ENCODE measurements around the gene SYT15.

SYT15 gene

DNA sequence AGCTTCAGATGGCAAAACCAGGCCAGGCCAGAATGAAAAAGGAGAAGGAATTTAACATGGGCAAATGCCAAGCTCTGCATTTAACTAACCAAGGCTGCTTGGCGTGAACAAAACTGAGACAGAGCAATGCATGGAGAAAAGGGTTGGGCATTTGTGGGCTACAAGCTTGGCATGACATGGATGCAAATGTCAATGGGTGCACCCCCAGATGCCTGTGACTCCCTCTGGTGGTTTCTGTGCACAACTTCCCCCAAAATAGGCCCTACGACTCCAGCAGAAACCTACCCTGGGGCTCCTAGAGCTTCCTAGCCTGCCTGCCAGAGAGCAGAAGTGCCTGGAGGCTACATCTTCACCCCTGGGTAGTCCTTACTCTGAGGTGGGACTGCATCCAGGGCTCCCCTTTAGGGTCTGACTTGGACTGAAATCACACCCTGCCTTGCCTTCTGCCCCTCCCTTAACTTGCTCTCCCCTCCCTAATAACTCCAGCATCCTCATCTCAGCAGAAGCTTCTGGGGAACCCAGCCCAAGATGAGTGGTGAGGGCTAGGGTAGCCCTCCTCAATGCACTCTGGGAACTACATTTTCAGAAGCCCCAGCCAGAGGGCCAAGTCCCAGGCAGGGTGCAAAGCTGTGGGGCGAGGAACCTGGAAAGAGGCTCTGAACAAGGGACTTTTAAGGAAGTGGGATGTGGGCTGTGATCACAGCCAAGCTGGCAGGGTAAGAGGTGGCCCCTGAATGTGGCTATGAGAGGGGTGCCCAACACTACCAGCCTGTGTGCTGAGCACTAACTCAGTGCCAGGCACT is 33.7 kb upstream of the SYT15 start:
- no peak for DNase-seq (ENCODE audit: low read depth)

DNA sequence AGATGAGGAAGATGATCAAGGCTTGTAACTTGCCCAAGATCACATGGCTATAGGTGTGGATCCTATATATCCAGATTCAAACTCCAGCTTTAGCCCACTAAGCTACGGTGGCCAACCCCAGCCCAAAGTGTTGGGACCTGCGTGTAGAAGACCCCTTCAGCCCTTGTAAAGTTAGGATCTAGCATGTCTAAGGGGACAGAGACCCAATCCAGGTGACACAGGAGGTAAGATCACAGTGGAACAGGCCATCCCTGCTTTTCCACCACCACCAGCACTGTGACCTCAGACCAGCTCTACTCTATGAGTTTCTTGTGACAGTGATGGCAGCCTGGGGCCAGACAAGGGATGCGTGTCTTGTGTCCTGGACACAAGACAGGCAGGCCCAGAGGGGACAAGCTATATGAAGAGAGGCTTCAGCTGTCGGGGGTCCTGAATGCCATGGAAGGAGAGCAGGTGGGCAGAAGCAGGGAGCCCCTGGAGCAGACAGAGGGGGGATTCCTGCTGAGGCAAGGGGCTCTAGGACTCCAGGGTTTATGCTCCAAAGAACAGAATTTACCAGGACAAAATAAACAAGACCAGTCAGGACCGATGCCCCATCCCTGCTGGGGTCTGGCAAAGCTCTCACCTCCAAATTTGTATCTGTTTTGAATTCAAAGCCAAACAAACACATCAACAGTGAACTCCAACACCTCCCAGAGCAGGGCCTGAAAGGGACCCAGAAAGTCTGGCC is 32.9 kb upstream of the SYT15 start:
- no peak for DNase-seq (ENCODE audit: low read depth)

DNA sequence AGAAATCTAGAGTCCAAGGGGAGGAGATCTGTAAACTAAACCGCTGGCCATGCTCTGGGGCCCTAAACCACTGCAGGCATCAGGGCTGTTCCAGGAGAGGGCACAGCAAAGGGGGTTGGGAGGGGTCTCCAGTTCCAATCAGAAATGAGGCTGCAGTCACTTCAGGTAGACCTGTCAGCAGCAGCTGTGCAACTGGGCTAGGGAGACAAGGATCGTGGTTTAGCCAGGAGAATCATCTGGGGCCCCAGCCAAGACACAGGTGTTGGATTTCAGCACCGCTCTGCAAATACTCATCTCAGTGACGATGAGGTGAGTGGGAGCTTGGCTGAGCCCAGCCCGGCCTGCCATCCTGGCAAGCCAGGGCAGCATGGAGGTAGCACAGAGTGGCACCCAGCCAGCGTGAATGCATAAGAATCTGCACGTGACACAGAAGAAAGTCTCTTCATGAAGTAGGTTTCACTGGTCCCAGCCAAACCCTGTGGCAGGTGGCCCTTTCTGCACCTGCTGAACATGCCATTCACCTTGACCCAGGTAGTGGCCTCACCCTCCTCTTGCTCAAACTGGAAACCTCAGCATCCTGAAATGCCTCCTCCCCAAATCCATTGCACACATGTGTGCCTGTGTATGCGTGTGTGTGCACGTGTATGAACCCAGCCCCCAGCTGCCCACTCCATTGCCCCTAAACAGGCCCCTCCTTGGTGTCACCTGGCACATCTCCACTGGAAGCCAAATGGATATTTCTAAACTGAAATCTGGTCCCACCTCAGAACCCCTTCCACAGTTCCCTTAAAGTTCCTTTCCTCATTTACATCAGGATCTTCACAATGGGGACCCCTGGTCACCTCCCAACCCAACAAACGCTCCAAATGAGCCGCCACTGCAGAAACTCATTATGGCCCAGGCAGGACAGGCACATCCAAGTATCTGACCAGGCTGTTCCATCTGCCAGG is 32.1 kb upstream of the SYT15 start:
- DNase-seq (ENCODE audit: low read depth): no peak

DNA sequence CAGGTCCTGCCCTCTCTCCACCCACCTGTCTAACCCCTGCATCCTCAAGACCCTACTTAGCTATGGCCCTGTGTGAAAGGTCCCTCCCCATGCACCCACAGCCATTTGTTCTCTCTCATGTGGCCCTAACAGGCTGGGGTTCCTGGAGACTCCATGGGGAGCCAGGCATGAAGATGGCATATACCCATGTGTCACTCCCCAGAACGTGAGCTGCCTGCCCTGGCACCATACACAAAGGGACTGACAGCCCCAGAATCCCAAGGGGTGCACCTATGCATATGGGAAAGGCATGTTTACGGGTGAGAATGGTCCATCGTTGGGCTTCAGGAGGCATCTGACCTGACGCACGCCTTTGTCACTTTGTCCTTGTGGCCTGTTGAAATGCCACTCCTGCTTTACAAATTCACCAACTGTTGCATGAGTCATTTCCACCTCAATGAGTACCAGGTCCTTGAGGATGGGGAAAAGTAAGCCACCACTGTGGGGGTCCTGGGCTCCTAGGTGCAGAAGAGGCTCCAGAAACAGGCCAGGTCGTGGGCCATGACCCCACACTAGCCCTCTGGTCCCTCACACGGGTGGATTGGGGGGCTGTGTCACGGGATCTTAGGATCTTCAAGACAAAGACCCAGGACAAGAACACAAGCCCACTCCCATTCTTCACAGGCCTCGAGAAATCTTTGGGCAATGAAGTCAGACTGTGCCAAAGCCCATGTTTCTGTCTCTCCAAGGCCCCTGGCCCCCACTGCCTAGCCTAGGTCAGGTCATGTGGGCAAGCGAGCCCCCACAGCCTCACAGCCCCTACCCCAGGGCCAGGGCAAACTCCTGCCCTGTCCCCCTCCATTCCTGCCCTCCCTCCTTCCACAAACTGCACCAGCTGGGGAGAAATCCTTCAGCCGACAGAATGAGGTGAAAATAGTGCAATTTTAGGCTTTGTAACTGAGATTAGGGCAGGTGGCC is 31.1 kb upstream of the SYT15 start:
- no peak for DNase-seq (ENCODE audit: low read depth)

DNA sequence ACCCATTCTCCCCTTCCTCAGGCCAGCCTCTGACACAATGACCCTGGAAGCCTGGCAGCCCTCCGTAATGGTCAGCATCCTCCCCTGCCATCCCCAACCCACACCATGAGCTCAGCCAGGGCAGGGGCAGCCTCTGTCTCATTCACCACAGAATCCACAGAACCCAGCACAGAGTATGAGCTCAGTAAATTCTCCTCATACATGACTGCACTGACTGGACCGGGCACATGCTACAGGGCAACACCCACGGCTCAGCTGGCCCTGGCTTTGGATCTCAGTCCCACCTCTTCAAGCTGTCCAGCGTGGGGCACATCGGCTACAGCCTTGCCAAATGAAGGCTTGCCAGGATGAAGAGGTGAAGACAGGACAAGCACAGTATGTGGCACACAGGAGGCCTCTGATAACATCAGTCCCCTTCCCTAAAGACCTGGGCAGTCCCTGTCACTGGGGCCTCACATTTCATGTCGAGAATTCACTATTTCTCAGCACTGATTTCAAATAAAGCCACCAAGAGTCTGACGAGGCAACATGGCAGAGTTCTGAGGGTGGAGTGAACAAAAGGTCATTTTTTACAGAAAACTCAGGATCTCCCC is 30.3 kb upstream of the SYT15 start:
- no peak for DNase-seq (ENCODE audit: low read depth)

DNA sequence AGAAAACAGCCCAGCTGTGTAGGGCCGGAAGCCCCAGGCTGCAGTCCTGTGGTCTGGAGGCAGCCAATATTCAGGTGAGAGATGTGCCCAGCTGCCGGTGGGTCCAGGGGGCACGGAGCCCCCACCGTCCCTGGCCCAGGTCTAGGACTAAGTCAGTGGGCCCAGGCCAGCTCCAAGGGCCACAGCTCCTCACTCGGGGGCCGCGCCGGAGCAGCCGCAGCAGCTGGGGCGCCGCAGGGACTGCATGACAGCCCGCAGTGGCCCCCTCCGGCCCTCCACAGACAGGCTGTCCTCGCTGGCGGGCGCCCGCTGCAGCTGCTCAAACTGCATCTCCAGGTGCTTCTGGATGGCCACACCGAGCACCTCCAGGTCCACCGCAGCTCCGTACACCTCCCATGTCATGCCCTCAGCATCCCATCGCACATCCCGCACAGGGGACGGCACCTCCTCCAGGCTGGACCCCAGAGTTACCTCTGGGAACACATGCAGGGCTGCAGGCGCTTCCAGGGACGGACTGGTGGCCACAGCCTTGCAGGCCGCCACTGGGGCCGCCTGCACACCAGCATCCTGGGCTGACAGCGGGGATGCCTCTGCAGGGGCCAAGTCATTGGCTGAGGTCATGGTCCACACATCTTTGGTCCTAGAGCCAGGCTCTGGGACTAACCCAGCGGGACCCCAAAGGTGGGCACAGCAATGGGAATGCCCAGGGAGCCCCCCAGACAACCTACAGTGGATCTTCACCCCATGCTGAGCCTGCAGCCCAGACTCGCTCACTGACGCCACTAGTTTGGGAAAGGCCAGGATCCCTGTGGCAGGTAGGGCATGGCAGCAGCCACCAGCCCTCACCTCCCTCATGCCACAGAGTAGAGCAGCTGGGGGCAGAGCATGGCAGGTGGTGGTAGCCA is 29.5 kb upstream of the SYT15 start:
- no peak for DNase-seq (ENCODE audit: low read depth)

DNA sequence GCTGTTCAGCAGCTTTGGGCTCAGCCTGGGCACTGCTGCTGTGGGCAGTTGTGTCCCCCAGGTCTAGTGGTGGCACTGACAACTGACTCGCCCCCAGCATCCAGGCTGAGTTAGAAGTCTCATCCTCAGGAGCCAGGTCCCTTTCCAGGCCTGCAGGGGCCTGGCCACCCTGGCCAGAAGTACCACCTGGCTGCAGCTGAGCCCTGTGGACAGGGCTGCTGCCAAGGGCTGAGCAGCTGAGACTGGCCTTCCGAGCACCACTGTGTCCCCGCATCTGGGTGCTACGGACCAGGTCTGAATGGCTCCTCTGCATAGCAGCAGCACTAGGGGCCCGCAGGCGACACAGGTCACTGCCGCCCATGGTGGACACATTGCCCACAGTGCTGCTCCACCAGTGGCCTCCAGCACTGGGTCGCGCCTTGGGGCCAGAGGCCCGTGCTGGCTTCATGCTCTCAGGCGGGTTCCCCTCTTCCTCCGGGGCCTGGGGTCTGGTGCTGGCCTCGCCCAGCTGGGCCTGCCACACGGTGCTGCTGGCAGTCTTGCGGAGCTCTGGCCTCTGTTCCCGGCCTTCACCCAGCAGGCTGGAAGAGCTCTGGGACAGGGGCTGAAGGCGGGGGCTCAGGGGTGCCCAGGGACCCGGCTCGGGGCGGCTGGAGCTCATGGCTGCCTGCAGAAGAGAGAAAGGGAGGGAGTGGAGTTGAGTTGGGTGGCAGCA is 28.7 kb upstream of the SYT15 start:
- DNase-seq (ENCODE audit: low read depth): no peak

DNA sequence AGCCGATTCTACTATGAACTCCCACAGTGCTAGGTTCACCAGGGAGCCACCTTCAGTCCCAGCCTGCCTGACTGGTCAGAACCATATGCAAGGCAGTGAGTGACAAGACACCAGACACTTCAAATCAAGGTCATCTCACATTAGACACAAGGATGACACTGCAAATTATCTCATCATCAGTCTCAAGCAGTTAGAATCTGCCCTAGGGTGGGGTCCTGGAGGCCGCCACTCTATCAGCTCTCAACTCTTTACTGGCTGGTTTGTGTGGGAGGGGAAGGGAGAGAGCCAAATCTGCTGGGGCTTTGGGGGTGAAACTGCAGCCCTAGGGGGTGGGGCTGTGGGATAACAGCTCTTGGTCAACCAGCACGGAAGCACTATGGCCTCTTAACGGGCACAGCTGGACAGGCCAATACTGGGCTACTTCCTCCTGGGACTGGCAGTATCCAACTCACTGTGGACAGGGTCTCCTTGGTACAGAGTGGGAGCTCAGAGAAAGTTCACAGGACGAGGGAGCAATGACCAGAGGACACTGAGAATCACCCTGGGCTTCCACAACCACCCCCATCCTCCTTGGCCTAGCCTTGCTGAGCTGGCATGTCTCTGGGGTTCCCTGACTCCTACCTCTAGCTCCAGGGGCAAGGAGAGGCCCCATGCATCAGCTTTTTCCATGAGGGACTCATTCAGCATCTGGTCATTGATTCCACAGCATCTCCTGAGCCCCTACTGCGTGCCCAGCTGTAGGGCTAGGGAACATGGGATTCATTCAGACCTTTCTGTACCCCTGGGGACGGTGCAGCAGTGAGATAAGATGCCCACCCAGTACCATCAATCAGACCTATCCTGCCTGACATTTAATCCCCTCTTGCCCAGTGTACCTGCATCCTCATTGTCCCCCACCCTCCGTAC is 27.9 kb upstream of the SYT15 start:
- no peak for DNase-seq (ENCODE audit: low read depth)

DNA sequence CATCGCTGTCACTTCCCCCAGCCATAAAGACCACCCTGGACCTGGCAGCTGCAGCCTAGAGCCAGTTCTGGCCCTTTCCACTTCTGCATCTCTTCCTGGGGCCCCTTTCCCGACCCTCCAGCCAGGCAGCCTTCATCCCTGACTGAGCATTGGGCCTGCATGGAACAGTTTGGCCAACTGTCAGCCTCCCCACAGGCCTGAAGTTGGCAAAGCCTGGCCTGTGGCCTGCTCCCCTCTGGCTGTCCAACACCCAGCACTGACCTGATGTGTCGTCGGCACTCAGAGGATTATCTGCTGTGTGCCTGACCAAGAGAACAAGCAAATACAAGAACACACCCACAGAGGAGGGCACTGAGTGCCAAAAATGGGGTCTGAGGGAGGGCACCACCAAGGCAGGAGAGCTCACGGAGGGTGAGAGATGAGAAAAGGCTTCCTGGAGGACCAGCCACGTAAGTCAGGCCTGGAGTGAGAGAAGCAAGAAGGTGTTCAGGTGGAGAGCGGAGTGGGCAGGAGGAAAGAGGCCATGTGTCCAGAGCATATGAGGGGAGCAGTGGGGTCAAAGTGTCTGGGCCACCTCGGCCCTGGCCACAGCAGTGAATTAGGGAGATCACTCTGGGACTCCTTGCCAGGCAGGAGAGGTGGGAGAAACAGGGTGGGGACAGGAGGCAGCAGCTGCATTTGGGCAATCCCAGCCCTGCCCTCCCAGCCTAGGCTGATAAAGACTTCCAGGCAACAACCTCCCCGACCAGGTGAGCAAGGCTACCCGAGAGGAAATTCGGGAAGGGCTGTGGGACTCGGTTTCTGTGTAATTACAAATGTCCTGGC is 27.0 kb upstream of the SYT15 start:
- no peak for DNase-seq (ENCODE audit: low read depth)

DNA sequence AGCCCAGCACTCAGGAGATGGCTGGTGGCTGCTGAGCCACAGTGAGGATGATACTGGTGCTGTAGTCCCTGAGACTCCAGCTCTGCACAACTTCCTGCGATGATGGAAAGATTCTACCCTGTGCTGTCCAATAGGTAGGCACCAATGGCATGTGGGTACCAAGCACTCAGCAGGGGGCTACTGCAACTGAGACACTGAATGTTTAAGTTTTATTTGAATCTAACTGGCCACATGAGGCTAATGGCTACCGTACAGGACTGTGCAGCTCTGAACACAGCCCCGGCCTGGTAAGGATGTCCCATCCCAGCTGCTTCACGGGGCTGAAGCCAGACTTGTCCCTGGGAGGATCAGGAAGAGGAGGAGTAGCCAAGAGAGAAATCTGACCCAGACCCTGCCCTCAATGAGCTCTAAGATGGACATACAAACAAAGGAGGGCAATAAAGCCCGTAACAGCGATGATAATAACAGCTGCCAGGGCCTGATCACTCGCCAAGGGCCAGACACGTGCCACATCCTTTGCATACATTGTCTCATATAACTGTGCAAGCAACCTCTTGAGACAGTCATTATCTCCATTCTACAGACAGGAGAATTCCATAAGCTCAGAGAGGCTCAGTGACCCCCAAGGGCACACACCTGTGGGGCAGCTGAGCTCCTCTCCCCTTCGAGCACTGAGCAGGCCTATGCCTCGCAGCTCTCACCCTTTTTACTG is 26.2 kb upstream of the SYT15 start:
- no peak for DNase-seq (ENCODE audit: low read depth)

DNA sequence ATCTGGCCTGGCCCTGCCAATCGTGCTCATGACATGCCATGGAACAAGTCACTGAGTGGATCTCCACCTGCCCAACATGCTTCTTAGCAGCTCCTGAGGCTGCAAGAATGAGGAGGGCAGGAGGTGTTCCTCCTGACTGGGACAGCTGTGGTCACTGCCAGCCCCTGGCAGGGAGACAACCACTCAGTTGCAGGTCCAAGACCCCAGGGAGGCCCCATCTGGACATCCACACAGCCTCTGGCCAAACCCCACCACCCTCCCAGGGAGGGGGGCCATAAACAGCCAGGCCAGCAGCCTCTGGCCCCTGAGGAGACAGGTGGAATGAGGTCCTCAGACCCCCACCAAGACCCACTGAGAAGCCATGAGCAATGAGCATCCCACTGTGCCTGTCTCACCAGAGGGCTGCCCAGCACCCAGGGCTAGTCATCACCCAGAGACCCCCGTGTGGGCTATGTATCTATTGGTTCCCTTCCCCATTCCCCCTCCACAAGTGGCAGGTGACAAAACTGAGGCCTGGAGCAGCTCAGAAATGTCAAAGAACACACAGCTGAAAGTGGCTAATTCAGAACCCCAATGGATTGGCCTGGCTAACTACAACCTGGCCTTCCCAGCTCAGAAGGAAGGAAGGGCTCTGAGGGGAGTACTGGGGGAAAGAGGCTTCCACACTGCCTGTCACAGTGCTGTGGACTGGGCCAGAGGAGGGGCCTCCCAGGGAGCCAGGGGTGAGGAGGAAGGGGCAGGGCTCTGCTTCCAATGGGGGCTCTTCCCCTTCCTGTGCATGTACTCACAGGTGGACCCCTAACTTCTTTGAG is 25.5 kb upstream of the SYT15 start:
- no peak for DNase-seq (ENCODE audit: low read depth)

DNA sequence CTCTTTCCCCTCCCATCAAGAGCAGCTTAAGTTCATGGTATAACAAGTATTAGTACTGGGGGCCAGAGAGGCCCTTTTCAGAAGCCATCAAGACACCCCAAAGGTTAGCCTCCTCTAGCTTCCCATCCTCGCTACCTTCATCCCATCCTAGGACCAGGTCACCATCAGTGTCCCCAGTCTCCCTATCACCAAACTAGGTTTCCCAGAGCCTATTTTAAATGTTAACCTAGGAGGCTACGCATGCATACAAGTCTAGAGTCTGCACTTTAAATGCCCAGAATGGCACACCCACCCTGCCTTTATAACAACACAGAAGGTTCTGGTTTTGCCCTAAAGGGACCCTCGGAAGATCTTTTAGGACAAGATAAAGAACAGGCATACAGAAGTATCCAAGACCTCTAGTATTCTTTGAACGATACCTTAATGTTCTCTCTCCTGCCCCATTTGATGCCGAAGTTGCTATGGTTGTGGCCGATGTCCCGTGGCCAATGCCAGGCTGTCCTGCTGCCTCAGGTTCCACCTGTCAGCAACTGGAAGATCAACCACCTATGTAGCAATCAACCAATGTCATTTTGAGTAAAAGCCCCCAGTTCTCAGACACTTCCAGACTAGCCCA is 24.7 kb upstream of the SYT15 start:
- no peak for DNase-seq (ENCODE audit: low read depth)

DNA sequence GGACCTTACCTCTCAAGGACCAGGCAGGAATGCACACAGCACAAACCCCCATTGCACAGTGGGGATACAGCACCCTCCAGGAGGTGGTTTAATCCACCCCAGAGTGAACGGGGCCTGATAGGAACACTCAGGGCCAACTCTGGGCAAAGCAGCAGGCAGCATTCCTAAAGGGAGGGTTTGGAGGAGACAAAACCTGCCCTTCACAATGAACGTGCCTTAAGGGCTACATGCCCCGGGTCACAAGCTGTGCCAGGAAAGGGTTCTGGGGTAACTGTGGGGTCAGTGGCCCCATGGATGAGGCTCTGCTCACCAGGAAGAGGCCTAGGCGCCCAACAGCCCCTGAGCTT is 23.6 kb upstream of the SYT15 start:
- no peak for DNase-seq (ENCODE audit: low read depth)

DNA sequence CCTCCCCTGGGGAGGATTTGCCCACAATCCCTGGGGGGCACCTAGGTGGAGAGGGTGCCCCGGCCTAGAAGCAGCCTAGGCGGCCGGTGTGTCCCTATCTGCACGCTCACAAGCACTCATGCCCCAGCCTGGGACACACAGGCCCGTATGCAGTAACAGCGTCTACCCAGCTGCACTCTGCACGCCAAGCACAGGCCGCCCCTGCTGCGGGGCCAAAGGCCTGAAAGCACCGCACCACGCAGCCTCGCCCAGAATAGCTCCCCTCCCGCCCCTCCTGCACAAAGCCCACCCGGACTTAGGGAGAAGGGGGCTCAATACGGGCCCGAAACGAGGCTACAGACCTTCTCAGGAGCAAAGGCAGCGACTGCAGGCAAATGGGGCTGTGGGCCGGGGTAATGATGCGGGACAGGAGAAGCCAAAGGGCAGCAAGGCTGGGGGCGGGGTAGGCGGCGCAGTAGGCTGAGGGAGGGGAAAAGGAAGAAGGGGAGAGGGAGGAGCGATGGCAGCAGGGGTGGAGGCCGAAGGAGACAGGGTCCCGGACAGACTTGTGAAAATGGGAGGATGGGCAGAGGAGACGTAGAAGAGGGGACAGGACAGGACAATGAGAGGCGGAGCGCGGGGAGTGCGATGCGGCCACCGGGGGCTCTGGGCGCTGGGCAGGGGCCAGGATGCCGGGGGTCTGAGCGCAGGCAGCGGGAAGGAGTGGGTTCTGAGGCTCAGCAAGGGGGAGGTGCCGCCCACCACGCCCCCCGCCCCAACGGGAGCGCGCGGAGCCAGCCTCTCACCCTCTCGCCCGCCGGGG is 23.0 kb upstream of the SYT15 start:
- no peak for DNase-seq (ENCODE audit: low read depth)

All from stimulated activated CD8-positive, alpha-beta memory T cell treated with anti-CD3 and anti-CD28 coated beads, Interleukin-4, amount 100 ng/mL, for 24 hours (primary cell).